ENCODE data around the gene HIF3A.

DNA sequence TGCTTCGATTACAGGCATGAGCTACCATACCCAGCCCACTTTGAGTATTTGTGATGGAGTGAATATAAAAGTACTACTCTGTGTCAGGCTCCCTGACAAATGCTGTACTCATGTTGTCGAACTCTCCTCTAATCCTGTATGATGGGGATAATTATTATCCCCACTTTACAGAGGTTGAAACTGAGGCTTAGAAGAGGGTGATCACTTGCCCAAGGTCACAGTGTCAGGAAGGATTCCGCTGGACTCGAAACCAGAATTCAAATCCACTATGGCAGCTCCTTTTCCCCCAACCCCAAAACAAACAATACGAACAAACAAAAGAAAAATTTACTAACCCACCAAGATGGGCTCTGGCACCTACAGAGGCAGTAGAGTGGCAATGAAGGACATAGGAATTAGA, 48.3 kb downstream of the HIF3A start:
- no peak for TF ChIP-seq CTCF (IDR thresholded peaks at IDR 0.05; ENCODE audit: extremely low read depth in 1 of 2, insufficient read depth in 1 of 2, low read depth in 1 of 2, low read length in 2 of 2)
- no peak for TF ChIP-seq FOS (IDR thresholded peaks at IDR 0.05; ENCODE audit: borderline replicate concordance, insufficient read depth, low read length)
- no peak for TF ChIP-seq POLR2A (IDR thresholded peaks at IDR 0.05; ENCODE audit: low read depth, low read length)
- TF ChIP-seq EZH2 (IDR thresholded peaks at IDR 0.05; ENCODE audit: borderline replicate concordance, low read depth, low read length, severe bottlenecking): no peak
- TF ChIP-seq MYC (IDR thresholded peaks at IDR 0.05; ENCODE audit: low read depth, low read length): no peak
- no peak for TF ChIP-seq MAX (IDR thresholded peaks at IDR 0.05; ENCODE audit: insufficient read depth, insufficient read length)
- TF ChIP-seq POLR2AphosphoS5 (IDR thresholded peaks at IDR 0.05; ENCODE audit: insufficient read depth, low read depth, low read length): no peak
